DMS53 treated with DMSO at 0.1 percent for 48 hours (cell line): ENCODE results near the gene RAD51B.

Experiments
- DNase-seq: peaks from one replicate; lab custom pipeline; 2025; ENCODE audit not compliant: unreplicated experiment; lab: John Stamatoyannopoulos, UW

Gene RAD51B

DNA sequence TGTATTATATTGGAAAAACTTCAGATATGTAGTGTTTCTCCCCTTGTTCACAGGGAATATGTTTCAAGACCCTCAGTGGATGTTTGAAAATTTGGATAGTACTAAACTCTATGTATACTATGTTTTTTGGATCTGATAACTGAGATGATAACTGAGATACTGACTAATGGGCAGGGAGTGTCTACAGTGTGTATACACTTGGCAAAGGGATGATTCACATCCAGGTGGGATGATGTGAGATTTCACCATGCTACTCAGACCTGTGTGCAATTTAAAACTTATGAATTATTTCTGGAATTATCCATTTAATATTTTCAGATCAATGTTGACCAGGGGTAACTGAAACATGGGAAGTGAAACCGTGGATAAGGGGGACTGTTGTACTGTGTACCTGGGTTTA is 13.8 kb downstream of the RAD51B start:
- DNase-seq, result no peak

DNA sequence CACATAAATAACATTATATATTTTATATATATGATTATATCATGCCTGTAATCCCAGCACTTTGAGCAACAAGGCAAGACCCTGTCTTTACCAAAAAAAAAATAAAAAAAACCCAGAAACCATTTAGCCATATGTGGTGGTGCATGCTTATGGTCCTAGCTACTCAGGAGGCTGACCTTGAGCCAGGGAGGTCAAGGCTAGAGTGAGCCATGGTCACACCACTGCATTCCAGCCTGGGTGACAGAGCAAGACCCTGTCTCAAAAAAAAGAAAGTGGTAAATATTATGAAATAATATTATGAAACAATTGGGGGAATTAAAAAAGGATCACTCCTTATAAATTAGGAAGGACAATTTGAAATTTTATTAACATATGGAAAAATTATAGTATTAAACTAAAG is 16.0 kb downstream of the RAD51B start:
- no peak for DNase-seq

DNA sequence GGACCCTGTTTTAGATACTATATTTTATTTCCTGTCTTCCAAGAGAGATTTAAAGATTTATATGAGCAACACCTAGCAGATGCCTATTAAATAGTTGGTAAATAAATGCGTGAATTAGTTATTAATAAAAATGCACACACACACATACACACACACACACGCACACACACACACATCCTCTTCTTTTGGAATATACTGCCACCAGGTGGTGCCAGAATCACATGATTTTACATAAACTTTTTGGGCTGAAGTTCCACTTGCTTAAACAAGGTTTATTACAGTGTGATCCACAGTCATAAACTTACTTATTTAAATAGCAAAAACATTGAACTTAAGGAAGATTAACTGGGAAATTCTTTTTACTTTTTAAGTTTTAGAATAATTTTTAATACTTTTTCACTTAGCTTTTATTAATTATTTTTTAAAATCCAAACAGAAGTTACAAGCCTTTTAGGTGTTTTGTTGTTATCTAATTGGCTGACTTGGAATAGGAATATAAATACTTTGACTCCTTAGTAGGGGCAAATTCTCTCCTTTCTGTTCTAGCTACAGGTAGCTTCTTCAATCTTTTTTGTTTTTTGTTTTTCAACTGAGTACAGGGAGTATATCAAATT is 17.5 kb downstream of the RAD51B start:
- DNase-seq, result peak; percentile 30

DNA sequence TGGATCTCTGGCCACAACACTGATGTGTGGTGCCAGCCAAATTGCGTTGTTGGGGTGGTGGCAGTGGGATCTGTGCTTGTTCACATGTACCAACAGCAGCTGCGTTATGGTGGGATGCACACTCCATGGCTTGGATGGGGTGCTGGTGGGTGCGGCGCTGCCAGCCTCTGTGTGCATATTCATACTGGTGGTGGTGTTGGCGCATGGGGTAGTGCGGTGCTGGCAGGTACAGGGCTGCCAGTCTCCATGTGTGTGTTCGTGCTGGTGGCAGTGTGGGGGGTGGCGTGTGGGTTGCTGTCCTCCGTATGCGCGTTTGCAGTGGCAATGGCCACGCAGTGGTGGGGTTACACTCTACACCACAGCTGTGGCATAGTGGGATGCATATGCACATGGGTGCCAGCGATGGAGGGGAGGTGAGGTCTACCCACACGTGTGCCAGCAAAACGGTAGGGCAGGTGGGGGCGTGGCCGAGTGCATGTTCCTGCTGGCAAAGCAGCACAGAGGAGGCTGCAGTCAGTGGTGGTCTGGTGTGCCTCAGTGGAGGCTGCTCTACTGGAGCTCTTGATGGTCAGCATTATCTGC is 26.5 kb downstream of the RAD51B start:
- DNase-seq, result no peak

DNA sequence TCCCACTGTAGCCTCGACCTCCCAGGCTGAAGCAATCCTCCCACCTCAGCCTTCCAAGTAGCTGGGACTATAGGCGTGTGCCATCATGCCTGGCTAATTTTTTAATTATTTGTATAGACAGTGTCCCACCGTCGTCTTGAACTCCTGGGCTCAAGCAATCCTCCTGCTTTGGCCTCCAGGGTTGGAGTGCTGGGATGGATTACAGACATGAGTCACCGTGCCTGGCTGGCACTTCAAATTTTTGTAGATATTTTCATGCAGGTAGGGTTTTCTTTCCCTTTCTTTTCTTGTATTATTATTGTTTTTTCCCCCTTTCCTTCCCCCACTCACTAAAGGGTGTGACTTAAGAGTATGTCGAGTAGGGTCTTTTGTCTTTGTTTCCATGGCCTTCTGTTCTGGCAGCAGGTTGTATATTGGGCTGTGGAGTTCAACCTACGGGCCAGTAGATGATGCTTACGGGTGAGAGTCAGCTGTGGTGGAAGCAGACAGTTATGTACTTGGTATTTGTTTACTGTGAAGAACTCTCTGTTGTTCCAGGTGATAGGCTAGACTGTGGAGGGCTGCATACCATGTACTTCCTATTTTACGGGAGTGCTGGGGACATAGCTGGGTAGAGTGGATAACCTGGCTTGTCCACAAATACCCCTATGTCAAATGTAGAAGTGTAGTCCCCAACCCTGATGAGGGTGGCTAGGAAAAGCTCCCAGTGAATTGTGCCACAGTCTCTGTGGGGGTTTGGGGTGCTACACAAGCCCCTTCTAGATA is 30.7 kb downstream of the RAD51B start:
- DNase-seq, result no peak

DNA sequence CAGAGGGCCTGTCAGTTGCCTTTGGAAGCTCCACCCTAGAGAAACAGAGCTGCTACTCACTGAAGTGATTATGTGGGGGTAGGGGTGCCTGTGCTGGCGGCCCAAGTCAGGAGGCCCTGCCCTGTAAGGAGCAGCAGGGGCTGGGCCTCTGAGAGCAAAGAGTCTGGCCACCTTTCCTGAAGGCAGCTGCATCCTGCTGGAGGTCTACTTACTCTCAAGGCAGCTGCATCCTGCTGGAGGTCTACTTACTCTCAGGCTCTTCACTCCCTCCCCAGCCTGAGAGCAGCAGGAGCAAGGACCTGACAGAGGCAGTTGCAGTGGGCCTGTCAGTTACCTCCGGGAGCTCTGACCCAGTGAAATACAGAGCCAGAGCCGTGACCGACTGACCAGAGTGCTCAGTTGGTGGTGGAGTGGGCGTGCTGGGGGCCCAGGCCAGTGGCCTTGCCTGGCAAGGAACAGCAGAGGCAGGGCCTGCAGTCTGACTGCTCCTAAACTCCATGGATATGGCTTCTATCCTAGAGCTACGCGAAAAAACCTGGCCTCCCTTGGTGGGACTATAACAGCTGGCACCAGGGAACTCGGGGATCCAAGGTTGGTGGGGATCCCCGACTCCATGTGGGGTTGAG is 32.3 kb downstream of the RAD51B start:
- no peak for DNase-seq

DNA sequence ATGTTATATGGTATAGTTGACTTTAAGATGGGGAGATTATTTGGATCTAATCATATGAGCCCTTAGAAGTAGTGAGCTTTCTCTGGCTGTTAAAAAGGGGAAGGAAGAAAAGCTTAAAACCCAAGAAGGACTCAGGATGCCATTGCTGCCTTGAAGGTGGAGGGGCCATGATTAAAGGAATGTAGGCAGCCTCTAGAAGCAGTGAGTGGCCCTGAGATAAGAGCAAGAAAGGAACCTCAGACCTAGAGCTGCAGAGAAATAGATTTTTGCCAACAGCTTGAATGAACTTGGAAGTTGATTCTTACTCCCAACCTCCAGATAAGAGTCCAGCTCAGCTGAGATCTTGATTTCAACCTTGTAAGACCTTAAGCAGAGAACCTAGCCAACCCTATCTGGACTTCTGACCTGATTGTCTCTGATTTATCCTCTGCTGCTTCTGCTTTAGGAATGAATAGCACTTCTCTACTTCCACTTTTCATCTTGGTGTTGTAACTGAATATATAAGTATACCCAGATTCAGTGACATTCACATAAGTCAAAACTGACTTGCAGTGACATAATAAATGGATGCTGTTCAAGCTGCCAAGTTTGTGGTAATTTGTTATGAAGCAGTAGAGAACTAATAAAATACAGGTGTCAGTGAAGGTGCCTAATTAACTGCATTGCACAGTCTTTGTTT is 33.5 kb downstream of the RAD51B start:
- DNase-seq, result no peak

DNA sequence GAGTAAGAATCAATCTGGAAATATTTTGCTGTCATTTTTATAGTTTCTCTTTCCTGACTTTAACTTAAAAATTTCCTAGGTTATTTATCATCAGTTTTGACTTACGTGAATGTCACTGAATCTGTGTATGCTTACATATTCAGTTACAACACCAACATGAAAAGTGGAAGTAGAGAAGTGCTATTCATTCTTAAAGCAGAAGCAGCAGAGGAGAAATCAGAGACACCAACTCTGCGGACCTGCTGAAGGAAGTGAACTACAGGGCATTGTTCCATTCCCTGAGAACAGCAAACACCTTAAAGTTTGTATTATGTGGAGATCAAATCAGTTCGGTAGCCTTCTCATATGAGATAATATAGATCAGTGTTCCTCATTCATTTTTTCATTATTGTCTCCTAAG is 34.1 kb downstream of the RAD51B start:
- no peak for DNase-seq

DNA sequence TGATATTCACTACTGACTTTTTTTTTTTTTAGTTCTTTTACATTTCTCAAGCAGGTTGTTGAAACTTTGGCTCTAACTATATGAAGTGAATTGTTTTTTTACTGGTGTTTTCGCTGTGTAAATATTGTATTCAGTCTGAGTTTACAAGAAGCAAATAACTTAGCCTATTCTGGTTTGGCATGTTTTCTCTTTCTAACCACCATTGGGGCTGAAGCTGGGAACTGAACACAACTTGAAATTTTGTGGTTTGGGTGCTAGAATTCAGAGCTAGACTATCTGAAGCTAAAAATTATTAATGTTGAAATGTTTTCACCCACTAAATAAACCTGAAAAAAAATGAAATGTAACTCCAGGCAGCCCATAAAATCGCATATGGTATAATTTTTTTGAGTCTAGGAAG is 37.2 kb downstream of the RAD51B start:
- DNase-seq, result no peak

DNA sequence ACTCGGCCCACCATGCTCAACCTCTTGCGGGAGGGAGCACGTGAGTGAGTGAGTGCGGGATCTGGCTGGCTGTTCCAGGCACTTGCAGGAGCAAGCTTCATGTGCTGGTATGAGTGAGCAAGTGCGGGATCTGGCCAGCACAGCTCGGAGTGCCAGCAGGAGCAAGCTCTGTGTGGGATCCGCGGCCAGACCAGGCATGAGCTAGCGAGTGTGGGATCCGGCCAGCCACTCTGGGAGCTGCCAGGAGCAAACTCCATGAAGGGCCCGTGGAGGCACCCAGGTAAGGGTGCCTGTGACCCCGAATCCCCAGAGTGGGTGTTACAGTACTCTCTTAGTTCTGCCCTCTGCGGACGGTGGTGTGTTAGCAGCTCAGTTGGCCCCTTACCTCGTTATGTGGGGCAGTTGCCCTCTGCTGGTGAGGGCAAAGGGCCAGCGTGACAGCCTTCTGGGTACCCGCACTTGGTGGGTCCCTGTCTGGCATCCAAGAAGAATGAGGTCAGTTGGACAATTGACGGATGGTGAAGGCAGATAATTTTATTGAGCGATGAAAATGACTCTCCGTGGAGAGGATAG is 38.3 kb downstream of the RAD51B start:
- no peak for DNase-seq

DNA sequence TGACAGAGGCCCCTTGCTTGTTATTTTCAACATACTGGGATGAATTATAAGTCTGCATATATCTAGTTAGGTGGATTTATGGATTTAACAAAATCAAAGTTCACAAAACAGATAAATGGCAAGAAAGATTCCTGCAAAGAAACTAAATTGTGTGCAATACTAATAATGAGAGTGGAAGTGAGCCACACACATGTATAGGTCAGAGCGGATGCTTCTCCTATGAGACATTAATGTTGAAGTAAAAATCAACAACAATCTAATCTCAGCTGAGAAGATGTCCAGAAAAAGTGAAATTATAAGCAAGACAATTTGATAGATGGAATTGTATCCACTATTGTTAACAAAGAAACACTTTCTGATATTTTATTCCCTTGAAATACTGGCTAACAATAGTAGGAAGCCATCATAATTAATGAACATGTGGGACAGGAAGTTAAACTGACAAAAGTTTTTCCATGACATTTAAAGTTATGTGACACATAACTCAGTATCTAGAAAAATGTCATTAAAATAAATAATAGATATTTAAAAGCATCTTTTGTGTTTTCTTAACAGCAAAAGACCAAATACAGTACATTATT is 39.7 kb downstream of the RAD51B start:
- DNase-seq, result no peak

DNA sequence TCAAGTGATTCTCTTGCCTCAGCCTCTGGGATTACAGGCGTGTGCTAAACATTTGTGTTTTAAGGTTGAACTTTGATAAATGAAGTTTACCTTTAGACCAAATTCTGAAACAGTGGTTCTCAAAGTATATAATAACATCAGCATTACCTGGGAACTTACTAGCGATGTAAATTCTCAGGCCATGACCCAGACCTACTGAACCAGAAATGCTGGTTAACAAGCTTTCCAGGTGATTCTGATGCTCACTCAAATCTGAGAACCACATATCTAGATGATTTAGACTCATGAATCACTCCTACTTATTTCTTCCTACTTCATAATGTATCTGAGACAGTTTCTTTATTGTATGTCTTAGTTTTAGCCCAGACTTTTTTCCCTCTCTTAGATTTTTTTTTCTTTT is 43.6 kb downstream of the RAD51B start:
- no peak for DNase-seq

DNA sequence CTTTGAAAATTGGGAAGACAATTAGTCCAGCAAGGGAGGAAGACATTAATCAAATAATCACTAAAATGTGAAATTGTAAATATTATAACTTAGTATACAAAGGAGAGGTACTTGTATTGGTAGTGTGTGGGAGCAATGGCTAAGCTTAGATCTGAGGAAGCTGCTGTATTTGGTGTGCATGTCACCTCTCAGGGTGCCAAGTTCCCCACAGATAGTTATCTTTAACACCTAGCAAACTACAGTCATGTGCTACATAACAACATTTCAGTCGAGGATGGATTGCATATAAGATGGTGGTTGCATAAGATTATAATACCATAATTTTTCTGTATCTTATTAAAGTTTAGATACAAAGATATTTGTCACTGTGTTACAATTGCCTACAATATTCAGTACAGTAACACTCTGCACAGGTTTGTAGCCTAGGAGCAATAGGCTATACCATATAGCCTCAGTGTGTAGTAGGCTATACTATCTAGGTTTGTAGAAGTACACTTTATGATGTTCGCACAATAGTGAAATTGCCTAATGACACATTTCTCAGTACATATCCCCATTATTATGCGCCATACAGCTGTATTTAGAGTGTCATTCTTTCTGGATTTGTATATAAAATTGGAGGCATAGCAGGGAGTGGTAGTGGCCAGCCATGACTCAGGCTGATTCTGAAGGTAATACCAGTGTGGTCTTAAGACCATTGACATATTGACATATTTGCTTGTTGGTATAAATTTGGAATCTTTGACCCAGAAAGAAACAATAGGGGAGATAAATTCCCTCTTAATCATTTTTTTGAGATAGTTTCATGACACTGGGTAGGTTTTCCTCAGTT is 55.8 kb downstream of the RAD51B start:
- no peak for DNase-seq

DNA sequence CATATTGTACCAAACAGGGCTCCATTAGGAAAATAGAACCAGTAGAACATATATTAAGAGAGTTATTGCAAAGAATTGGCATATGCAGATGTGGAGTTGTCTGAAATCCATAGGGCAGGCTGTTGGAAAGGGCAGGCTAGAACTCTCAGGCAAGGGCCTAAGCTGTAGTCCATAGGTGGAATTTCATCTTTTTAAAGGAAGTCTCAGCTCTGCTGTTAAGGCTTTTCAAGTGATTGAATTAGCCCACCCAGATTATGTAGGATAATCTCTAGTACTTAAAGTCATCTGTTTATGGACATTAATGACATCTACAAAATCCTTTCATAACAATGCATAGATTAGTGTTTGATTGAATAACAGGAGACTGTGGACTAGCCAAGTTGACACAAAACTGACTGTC is 59.4 kb downstream of the RAD51B start:
- DNase-seq, result no peak

DNA sequence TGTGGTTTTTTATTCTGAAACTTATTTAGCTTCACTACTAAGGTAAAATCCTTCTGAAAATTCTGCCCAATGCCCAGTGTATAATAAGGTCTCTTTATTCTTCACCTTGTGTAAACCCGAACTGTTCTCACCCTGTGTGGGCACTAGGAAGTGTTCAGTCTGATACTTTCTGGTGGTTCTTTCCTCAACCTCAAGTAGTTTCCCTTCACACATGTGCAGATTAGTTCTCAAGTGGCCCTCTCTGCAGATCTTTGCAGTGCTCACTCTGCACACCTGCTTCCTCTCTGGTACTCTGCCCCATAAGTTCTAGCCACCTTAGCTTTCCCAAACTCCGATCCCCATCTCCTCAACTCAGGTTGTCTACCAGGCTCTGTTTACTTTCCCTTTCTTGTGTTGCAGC is 61.6 kb downstream of the RAD51B start:
- DNase-seq, result no peak

DNA sequence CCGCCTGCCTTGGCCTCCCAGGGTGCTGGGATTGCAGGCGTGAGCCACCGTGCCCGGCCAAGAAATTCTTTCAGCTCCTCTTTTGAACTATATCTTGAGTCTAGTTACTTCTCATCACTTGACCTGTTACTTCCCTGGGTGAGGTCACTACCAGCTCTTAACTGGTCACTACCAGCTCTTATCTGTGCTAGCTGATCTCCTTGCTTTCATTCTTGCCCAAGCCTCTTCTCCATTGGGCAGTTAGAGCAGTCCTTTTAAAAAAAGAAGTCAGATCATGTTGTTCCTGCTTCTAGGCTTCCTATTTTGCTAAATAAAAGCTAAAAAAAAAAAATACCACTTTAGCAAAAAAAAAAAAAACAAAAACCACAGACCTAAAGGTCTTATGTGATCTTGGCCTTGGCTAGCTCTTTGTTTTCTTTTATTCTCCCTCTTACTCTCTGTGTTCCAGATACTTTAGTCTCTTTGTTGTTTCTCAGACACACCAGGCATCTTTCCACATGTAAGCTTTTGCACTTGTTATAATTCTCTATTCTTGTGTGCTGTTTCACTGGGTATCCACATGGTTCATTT is 63.5 kb downstream of the RAD51B start:
- no peak for DNase-seq

DNA sequence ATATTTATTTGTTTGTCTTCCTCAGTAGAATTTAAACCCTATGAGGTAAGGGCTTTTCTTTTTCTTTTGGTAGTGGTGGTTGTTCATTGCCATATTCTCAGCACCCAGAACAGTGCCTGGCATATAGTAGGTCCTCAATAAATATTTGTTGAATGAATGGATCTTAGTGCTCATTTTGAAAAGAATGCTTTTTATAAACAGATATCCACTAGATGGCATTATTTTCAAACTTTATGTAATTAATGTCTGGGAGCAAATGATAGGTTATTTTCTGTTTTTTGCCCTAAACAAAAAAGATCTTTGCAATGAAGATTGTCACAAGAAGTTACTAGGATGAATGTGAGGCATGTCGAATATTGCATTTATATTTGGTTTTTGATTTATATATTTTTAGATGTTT is 64.1 kb downstream of the RAD51B start:
- DNase-seq, result no peak

DNA sequence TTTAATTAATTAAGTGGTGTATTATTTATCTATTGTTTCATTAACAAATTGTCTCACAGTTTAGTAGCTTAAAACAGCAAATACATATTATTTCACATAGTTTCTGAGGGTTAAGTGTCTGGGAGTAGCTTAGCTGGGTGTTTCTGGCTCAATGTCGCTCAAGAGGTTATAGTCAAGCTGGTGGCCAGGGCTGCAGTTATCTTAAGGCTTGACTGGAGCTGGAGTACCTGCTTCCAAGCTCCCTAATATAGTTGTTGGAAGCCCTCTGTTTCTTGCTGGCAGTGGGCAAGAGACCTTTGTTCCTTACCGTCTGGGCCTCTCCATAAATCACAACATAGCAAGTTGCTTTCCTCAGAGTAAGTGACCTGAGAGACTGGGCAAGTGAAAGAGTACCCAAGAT is 66.6 kb downstream of the RAD51B start:
- DNase-seq, result no peak

DNA sequence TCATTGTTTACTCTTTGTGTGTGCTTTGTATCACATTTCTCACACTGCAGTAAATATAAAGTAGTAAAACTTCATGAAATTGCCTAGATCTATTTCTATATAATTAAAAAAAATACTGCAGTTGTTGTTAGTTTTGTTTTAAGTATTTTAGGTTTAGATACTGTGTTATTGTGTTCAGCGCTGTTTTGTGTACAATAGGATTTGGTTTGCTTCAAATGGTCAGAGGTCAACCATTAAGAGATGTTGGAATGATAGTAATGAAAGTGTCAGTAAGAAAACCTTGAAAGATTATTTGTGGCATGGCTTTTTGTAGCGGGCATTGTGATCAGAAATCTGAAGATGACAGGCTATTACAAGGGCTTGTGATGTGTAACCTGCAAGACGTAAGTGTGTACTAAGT is 67.9 kb downstream of the RAD51B start:
- no peak for DNase-seq

DNA sequence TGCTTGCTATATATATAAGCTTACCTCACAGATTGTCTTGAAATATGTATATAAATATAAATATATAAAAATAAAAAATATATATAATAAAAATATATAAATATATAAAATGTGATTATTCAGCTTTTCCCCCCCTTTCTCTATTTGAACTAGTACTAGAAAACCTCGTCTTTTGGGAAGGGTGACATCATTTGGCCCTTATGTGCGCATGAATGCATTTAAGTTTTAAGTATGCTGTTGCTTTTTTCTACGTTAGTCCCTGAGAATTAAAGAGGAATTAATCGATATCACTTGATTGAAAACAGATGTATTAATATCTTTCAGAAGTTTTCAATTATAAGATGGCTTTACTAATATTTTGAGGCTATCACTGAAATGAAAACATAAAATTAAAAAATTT is 69.9 kb downstream of the RAD51B start:
- no peak for DNase-seq
